ENCODE data around the gene UBTD2. TPM values are rescaled to one million over a fixed set of nuclear protein-coding genes. Genes with fewer than 3 reads are reported as not detected.
A peak's percentile ranks its signal among the peaks of the same experiment; 100 is the strongest.

UBTD2 gene
- total RNA-seq, 2 donors from 2014 or later: 6.6 to 12.4 TPM

- no peaks in the 10 kb centered on the region for H3K27me3 ChIP-seq
- H3K4me1 ChIP-seq: peaks cover 0 to 20% of the 10 kb centered on the region in 2 donors
- no peaks in the 10 kb centered on the region for H3K36me3 ChIP-seq
- no peak overlapping the region for H3K27ac ChIP-seq
- TF ChIP-seq CTCF (IDR thresholded peaks at IDR 0.05): no peak
- H3K4me3 ChIP-seq: no peak overlapping the region
- DNase-seq (ENCODE audit: low spot score): no peak
- H3K9me3 ChIP-seq: no peaks in the 10 kb centered on the region
Observed at GRCh38 chr5:172267943-172268342, 15.6 kb downstream of the UBTD2 start.

- Histone ChIP-seq H3K36me3 (no peaks in the 10 kb centered on the region), H3K27me3 (no peaks in the 10 kb centered on the region), H3K4me1 (peaks cover 0 to 20% of the 10 kb centered on the region in 2 donors), H3K9me3 (no peaks in the 10 kb centered on the region), H3K4me3 (no peak overlapping the region), H3K27ac (peak overlapping the region in 1 of 2 donors; percentile 62)
- no peak for DNase-seq (ENCODE audit: low spot score)
- TF ChIP-seq CTCF (IDR thresholded peaks at IDR 0.05): no peak
Observed at GRCh38 chr5:172266676-172267092, 16.9 kb downstream of the UBTD2 start.

- DNase-seq (ENCODE audit: low spot score): no peak
- peak overlapping the region in 1 of 2 donors; percentile 62 for H3K27ac ChIP-seq
- peaks cover 0 to 25% of the 10 kb centered on the region in 2 donors for H3K4me1 ChIP-seq
- H3K9me3 ChIP-seq: no peaks in the 10 kb centered on the region
- no peaks in the 10 kb centered on the region for H3K27me3 ChIP-seq
- H3K4me3 ChIP-seq: no peak overlapping the region
- TF ChIP-seq CTCF (IDR thresholded peaks at IDR 0.05): no peak
- H3K36me3 ChIP-seq: no peaks in the 10 kb centered on the region
Observed at GRCh38 chr5:172266071-172266675, 17.4 kb downstream of the UBTD2 start.

- Histone ChIP-seq H3K27me3 (no peaks in the 10 kb centered on the region), H3K4me3 (no peak overlapping the region), H3K4me1 (peaks cover 0 to 30% of the 10 kb centered on the region in 2 donors), H3K36me3 (no peaks in the 10 kb centered on the region), H3K9me3 (no peaks in the 10 kb centered on the region), H3K27ac (no peak overlapping the region)
- no peak for TF ChIP-seq CTCF (IDR thresholded peaks at IDR 0.05)
- DNase-seq (ENCODE audit: low spot score): no peak
Observed at GRCh38 chr5:172264815-172265395, 18.7 kb downstream of the UBTD2 start.

GRCh38 chr5:172255444-172255843 lies 28.1 kb downstream of the UBTD2 start:
- no peak for TF ChIP-seq CTCF (IDR thresholded peaks at IDR 0.05)
- DNase-seq (ENCODE audit: low spot score): no peak
- no peaks in the 10 kb centered on the region for H3K27me3 ChIP-seq
- H3K9me3 ChIP-seq: peaks cover 0 to 27% of the 10 kb centered on the region in 2 donors
- H3K4me3 ChIP-seq: no peak overlapping the region
- no peak overlapping the region for H3K27ac ChIP-seq
- H3K4me1 ChIP-seq: no peaks in the 10 kb centered on the region
- peaks cover 12% of the 10 kb centered on the region for H3K36me3 ChIP-seq
